GM08714 (cell line): ENCODE measurements around the gene TASP1.
"Not testable (repeated sequence)": the region's sequence is repeated elsewhere in the genome, so short reads cannot be mapped to it uniquely, and the experiment has no call there.

Experiments used
- H3K4me3 ChIP-seq: fragments of 200-500 bp; sonication (Bioruptor generic); 2 replicates; pipeline ENCODE4 v1.5.1; 2014; ENCODE audit warnings: mild to moderate bottlenecking, low read length, inconsistent platforms
- ZNF274 ChIP-seq: IDR thresholded peaks from 2 replicates; pipeline ENCODE4 v1.6.1; 2012; ENCODE audit warnings: mild to moderate bottlenecking, low read depth, low read length

TASP1 gene

GRCh38 chr20:13507646-13508045, 131.1 kb downstream of the TASP1 start:
- H3K4me3 ChIP-seq, result no peak overlapping the region
- no peak for TF ChIP-seq ZNF274

- H3K4me3 ChIP-seq, result no peak overlapping the region
- no peak for TF ChIP-seq ZNF274
These were observed 137.2 kb downstream of the TASP1 start for GRCh38 chr20:13501500-13501899.

DNA sequence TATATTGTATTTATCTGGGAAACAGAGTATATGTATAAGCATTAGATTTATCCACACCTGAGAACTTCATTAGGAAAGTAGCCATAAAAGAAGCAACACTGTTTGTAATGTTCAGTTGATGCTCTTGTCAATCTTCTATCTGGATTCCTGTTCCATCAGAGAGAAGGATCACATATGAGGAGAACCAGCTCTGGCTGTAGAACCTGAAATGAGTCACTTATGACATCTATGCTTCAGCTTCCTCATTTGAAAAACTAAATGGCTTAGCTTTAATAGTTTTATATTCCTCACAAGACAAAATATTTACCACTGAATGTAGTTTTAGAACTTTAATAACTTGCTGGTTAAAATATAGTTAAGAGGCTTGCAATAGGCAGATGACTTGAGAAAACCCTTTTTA, 144.7 kb downstream of the TASP1 start:
- TF ChIP-seq ZNF274, result no peak

DNA sequence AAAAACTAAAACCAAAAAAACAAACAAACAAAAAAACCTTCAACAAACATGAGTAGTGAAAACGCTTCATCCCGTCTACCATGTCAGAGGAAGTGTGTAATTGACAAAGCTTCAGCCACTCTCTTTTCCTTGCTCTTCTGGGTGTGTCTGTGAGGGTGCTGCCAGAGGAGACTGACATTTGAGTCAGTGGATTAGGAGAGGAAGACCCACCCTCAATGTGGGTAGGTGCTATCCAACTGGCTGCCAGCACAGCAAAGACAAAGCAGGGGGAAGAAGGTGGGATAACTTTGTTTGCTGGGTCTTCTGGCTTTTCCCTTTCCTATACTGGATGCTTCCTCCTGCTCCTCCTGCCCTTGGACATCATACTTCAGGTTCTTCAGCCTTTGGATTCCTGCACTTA, 145.6 kb downstream of the TASP1 start:
- no peak for TF ChIP-seq ZNF274
- H3K4me3 ChIP-seq, result no peak overlapping the region

More for the DNA sequence above, 144.7 kb downstream of the TASP1 start:
- H3K4me3 ChIP-seq, result no peak overlapping the region

GRCh38 chr20:13492001-13492481, 146.7 kb downstream of the TASP1 start:
- no peak overlapping the region for H3K4me3 ChIP-seq
- no peak for TF ChIP-seq ZNF274

- no peak for TF ChIP-seq ZNF274
- no peak overlapping the region for H3K4me3 ChIP-seq
These were observed 151.5 kb downstream of the TASP1 start for GRCh38 chr20:13487202-13487601.

DNA sequence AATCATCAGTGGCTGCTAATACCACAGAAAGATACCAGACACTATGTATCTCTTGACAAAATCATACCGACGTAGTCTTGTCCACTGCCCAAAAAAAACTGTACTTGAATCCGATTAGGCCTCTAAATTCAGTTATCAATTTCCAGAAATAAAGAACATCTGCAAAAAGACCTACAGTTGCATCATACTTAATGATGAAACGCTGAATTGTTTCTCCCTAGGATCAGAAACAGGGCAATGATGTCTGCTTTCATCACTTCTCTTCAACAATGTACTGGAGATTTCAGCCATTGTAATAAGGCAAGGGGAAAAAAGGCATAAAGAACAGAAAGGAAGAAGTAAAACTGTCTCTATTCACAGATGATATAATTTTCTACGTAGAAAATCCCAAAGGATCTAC, 152.0 kb downstream of the TASP1 start:
- no peak overlapping the region for H3K4me3 ChIP-seq
- no peak for TF ChIP-seq ZNF274

DNA sequence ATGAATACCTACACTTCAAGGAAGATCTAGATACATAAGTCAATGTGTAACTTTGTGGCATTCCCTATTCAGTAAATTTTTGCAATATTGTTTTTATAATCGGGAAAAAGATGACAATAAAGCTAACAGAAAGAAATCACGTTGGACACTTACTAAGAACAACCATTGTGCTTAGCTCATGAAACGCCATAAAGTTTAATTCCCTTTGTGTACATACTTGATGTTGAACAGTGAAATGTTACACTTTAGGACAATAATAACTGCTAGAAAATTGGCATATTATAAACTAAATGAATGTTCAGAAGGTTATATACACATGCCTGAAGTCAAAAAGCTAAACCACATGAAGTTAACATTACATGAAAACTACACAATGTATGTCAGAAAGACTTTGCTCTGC, 153.2 kb downstream of the TASP1 start:
- no peak for TF ChIP-seq ZNF274
- H3K4me3 ChIP-seq, result no peak overlapping the region

GRCh38 chr20:13485019-13485418, 153.7 kb downstream of the TASP1 start:
- H3K4me3 ChIP-seq, result not testable (repeated sequence)

DNA sequence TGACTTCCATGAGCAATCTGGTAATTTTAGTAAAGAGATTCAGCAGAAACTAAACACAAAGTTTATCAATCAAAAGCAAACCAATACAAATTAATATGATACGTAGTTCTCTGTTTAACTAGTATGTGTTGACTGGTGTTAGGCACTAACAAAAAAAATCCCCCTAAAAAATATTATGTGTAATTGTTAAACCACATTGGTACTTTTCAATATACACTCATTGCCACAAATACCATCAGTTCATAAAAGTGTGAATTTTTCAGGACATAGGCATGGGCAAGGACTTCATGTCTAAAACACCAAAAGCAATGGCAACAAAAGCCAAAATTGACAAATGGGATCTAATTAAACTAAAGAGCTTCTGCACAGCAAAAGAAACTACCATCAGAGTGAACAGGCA, 155.3 kb downstream of the TASP1 start:
- not testable (repeated sequence) for H3K4me3 ChIP-seq

GRCh38 chr20:13478366-13478765, 160.4 kb downstream of the TASP1 start:
- no peak for TF ChIP-seq ZNF274
- no peak overlapping the region for H3K4me3 ChIP-seq

DNA sequence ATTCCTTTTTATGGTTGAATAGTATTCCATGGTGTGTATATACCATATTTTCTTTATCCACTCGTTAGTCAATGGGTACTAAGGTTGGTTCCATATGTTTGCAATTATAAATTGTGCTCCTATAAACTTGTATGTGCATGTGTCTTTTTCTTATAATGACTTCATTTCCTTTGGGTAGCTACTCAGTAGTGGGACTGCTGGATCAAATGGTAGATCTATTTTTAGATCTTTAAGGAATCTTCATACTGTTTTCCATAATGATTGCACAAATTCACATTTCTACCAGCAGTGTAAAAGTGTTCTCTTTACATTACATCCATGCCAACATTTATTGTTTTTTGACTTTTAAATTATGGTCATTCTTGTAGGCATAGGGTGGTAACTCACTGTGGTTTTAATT, 164.3 kb downstream of the TASP1 start:
- TF ChIP-seq ZNF274, result no peak
- no peak overlapping the region for H3K4me3 ChIP-seq

DNA sequence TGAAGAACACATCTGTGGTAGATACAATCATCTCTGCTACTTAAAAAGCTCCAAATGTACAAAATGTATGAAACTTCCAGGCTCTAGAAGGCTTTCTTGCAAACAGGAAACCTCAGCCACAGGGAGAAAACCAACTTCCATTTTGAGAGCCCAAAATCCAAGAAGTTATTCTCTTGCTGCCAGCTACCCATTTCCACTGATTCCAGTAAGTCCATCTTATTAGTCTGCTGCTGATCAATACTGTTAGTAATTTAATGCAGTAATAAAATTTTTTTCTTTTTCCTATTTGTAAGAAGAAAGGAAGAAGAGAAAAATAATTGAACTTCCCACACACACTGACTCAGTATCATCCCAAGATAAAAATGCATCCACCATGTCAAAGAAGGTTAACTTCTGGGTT, 169.5 kb downstream of the TASP1 start:
- H3K4me3 ChIP-seq, result no peak overlapping the region
- no peak for TF ChIP-seq ZNF274

GRCh38 chr20:13468166-13468565, 170.6 kb downstream of the TASP1 start:
- H3K4me3 ChIP-seq, result no peak overlapping the region
- no peak for TF ChIP-seq ZNF274

GRCh38 chr20:13464702-13465101, 174.0 kb downstream of the TASP1 start:
- TF ChIP-seq ZNF274, result no peak

GRCh38 chr20:13461849-13462458, 176.8 kb downstream of the TASP1 start:
- no peak overlapping the region for H3K4me3 ChIP-seq
- TF ChIP-seq ZNF274, result no peak

More at GRCh38 chr20:13464702-13465101, 174.0 kb downstream of the TASP1 start:
- no peak overlapping the region for H3K4me3 ChIP-seq

GRCh38 chr20:13458860-13459451, 179.8 kb downstream of the TASP1 start:
- no peak for TF ChIP-seq ZNF274
- H3K4me3 ChIP-seq, result no peak overlapping the region
